Hematopoietic multipotent progenitor cell treated with erythropoietin and hydrocortisone succinate and interleukin-3 and kit ligand, for 8 days (in vitro differentiated cells): ENCODE measurements around the gene N4BP2.
A peak's percentile ranks its signal among the peaks of the same experiment; 100 is the strongest.
"Not testable (repeated sequence)": the region's sequence is repeated elsewhere in the genome, so short reads cannot be mapped to it uniquely, and the experiment has no call there.

Experiments used
- DNase-seq: peaks from one replicate; pipeline ENCODE4 v3.0.0-alpha.2; 2015

N4BP2 gene

DNA sequence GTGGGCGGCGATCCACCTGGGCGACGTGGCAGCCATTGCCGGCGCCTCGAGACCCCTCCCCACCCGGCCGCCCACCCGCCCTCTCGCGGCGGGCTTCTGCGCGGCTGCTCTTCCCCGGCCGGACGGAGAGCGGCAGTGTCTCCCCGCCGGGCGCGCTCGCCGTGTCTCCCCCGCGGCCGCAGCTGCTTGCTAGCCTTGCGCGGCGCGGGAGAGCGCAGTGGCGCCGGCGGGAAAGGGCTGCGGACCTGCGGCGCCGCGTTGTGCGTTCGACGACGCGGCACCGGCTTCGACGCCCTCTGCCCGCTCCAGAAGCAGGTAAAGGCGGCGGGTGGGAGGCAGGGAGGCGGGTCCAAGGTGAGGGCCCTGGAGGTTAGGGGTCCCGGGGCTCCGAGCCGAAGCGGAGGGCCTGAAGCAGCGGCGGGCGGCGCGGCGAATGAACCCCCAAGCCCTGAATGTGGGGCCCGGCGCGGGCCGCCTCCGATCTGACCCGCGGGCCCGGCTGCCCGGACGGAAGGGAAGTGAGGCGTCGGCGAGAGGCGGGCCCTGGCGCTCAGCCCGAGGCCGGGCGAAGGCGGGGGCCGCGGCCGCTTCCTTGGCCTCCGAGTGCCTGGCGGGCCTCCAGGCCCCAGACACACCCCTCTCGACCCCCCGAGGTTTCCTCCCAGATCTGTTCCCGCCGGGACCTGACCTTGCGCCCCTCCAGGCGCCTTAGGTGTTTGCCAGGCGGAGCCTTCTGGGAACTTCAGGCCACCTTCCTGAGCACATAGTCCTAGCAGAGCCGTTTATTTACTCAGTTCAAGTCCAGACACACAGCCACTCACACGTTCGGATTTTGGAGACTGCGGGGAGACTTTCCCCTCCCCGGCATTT is at the start of gene N4BP2:
N4BP2 (plus strand) TSS at position 135 of the 870 bp plus-strand sequence. CDS start 40,491 bp downstream, outside the sequence.
- DNase-seq, result peak; percentile 81

DNA sequence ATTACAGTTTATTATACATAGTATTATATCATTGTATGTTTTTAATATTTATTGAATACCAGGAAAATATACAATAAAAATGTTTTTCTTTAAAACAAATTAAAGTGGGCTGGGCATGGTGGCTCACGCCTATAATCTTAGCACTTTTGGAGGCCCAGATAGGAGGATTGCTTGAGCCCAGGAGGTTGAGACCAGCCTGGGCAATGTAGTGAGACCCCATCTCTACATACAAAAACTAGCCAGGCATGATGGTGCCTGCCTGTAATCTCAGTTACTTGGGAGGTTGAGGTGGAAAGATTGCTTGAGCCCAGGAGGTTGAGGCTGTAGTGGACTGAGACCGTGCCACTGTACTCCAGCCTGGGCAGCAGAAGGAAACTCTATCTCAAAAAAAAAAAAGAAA is 40.6 kb upstream of the N4BP2 start:
- DNase-seq, result no peak

DNA sequence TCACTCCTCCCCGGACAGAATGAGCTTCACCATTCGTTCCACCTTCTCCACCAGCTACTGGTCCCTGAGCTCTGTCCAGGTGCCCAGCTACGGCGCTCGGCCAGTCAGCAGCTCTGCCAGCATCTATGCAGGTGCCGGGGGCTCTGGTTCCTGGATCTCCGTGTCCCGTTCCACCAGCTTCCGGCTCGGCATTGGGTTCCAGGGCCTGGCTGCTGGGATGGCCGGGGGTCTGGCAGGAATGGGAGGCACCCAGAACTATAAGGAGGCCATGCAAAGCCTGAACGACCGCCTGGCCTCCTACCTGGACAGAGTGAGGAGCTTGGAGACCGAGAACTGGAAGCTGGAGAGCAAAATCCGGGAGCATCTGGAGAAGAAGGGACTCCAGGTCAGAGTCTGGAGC is 36.4 kb upstream of the N4BP2 start:
- no peak for DNase-seq

DNA sequence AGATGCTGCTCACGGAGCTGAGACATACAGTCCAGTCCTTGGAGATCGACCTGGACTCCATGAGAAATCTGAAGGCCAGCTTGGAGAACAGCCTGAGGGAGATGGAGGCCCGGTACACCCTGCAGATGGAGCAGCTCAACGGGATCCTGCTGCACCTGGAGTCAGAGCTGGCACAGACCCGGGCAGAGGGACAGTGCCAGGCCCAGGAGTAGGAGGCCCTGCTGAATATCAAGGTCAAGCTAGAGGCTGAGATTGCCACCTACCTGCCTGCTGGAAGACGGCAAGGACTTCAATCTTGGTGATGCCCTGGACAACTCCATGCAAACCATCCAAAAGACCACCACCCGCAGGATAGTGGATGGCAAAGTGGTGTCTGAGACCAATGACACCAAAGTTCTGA is 35.5 kb upstream of the N4BP2 start:
- not testable (repeated sequence) for DNase-seq

DNA sequence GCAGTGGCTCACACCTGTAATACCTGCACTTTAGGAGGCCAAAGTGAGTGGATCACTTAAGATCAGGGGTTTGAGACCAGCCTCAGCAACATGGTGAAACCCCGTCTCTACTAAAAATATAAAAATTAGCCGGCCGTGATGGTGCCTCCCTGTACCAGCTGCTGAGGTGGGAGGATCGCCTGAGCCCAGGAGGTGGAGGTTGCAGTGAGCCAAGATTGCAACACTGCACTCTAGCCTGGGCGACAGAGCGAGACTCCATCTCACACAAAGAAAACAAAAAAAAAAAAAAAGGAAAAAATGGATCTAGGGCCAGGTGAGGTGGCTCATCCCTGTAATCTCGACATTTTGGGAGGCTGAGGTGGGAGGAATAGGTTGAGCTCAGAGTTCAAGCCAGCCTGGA is 32.6 kb upstream of the N4BP2 start:
- DNase-seq, result not testable (repeated sequence)

DNA sequence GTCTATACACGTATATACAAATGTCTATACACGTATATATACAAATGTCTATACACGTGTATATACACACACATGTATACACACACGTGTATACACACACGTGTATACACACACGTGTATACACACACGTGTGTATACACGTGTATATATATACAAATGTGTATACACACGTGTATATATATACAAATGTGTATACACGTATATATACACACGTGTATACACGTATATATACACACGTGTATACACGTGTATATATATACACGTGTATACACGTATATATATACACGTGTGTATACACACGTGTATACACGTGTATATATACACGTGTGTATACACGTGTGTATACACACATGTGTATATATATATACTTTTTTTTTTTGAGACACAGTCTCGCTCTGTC is 23.9 kb upstream of the N4BP2 start:
- no peak for DNase-seq

DNA sequence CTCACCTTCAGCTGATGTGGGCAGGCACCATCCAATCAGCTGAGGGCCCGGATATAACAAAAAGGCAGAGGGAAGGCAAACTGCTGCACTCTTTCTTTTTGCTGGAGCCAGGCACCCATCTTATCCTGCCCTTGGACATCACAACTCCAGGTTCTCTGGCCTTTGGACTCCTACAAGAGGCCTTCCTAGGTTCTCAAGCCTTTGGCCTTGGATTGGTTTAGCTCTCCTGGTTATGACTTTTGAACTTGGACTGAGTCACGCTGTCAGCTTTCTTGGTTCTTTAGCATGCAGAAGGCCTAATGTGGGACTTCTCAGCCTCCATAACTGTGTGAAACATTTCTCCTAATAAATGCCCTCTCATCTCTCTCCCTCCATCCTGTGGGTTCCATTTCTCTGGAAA is 23.0 kb upstream of the N4BP2 start:
- DNase-seq, result no peak

DNA sequence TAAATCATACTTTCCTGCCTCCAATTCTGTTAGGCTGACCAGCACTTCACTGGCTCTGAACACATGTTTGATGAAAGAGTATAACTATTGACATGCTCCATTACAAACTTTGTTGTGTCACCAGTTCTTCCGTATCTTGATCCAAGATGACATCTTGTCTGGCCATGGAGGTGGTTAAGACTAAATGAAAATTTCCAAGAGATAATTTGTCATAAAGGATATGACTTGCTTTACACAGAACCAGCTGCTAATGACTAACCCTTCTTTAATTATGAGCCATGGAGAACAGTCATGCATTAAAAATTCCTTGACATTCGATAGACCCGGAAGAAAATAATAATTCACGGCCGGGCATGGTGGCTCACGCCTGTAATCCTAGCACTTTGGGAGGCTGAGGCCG is 17.7 kb upstream of the N4BP2 start:
- no peak for DNase-seq

DNA sequence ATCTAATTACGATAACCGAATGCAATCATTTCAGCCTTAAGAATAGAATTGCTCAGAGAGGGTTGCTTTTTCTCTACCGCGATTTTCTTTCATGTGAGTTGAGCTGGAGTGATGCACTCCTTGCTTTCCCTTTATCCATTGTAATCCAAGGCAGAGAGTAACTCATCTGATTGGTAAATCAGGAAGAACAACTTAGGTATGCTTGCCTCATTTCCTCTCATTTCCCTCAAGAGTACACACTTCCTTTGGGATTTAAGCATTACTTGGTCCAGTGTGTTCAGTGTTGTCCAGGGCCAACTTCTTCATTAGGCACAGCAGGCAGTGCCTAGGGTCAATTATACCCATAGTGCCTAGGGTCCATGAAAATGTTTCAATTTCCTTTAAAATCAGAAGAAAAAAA is 15.7 kb upstream of the N4BP2 start:
- no peak for DNase-seq

DNA sequence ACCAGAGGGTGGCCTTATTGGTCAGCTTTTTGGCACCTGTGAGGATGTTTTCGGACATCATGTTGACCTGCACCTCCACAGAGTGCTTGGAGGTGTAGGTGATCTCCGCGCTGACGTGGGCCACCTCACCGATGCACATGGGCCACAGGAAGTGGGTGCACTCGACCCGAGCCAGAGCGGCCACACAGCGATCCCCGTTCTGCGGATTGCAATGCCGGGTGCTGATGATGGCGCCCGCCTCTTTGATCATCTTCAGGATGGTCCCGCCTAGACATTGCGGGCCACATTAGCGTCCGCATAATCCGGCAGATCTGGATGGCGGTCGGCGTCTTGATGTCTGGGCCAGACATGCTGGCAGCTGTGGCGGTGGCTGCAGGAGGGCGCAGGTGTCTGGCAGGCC is 12.9 kb upstream of the N4BP2 start:
- DNase-seq, result no peak

DNA sequence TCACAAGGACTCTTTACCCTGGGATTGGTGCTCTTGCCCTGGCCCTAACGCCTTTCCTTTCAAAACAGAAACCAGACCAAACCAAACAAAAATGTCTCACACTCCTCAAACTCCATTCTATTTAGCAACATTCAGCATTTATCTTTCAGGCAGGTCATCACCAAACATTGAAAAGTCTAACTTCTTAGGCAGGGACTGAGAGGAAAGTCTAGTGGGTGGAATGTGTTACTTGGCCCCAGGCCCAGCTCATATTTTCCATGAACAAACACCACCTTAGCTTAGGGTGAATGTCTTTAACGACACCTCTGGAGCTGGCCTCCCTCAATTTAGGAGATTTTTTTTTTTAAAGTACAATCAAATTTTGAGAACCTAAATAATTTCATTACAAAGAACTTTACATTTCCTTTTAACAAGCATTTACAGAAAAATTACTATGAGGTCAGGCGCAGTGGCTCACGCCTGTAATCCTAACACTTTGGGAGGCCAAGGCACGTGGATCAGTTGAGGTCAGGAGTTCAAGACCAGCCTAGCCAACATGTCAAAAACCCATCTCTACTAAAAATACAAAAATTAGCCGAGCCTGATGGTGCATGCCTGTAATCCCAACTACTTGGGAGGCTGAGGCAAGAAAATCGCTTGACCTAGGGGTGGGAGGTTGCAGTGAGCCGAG is 10.2 kb upstream of the N4BP2 start:
- peak; percentile 49 for DNase-seq

DNA sequence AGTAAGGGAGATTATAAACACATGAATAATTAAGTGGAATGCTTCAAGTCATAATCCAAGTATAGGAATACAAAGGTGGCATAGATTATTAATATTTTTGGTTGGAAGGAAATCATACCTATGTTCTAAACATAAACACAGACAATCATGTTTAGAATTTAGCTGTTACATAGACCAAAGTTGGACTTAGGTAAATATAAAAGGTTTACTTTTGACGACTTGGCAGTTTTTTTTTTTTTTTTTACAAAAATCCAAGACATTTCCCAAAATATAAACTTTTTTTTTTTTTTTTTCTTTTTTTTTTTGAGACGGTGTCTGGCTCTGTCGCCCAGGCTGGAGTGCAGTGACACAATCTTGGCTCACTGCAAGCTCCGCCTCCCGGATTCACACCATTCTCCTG is 3.5 kb upstream of the N4BP2 start:
- no peak for DNase-seq

DNA sequence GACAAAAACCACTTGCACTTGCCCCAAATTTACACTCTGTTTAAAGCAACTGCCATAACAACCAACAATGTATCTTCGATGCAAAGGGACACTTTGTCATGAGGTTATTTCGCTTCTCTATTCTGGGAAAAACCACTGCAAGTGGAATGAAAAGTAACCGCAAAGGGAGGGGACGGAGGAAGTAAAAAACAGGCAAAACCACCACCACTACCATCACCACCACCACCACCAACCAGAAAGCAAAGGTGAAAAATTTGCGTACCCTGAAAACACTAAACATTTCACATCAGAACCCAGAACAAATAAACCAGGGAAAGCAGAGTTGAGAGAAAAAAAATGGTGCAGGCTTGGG is 1.2 kb upstream of the N4BP2 start:
- DNase-seq, result peak; percentile 91

DNA sequence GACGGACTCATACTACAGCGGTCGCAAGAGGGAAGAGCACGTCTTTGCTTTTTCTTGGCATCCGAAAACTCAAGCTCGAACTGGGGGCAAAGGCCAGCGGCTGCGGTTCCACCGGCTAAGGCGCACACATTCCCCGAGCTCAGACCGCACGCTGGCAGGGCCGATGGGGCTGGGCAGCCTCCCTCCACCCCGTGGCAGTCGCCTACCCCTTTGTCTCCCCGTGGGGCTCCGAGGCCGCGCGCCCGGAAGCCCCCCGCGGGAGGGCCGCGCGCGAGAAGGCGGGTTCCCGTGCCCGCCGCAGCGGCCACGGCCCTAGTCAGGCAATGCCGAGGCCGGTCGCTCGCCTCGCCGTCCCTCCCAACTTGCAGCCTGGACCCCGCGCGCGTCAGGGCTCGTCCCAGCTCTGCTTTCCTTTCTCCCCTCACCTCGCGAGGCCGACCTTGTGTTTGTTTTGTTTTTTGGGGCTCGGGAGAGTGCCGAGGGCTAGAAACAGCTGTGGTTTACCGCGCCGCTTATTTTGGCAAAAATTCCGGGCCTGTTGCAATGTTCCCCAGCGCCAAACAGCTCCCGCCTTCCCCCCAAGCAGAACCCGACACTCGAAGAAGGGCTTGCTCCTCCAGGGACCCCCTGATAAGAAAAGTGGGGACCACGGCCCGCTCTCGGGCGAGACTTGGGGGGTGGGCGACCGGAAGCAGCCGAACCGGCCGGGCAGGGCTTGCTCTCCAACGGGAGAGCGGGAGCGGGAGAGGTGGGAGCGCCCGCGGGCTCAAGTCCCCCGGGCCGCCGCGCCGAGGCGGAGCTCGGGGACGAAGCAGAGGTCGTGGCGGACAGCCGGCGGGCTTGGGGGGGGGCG is 561 bp upstream of the N4BP2 start:
- DNase-seq, result peak; percentile 60

DNA sequence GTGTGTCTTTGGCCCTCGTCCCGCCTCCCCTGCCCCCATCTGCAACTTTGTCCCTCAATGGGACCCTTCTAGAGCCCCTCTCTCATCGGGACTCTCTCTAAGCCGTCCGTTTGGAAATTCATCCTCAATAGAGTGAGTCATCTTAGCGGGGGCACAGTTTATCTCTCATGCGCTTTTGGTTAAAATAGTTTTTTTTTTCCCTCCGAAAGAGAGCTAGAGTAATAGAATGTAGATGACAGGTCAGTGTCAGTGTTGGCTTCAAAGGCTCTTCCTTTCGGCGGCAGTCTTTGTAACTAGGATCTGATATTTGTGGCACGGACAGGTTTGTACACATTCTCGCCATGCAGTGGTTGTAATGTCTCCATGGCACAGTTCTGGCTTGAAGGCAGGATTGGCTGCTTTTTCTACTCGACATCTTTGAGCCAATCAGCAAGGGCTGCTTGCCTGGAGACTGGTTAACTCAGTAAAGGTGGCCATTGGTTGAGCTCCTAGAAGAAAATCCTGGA is 989 bp downstream of the N4BP2 start:
- peak; percentile 97 for DNase-seq

DNA sequence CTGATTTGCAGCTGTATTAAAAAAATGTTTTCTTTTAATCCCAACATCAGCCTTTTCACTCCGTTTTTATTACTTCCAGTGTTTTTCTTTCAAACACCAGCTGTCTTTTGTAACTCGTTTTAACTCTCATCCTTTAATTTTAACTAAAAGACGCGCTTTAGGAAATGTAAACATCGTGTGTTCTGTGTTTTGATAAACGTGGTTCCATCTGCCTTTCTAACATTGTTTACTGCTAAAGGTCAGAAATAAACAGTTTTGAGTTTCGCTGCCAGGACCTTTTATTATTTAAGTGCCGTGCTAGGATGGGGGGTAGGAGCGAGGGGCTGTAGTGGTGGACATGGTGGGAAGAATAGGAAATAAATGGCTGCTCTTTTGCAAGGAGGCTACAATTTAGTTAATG is 1.5 kb downstream of the N4BP2 start:
- no peak for DNase-seq

DNA sequence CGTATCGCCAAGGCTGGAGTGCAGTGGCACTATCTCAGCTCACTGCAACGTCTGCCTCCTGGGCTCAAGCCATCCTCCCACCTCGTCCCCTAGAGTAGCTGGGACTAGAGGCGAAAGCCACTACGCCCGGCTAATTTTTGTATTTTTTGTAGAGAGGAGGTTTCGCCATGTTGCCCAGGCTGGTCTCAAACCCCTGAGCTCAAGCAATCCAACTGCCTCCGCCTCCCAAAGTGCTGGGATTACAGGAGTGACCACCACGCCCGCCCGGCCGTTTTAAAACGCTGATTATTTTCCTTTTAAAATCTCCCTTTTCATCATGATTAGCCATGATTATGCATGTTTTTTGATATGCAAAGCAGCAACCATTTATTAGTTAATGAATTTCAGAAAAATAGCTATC is 2.2 kb downstream of the N4BP2 start:
- peak; percentile 21 for DNase-seq

DNA sequence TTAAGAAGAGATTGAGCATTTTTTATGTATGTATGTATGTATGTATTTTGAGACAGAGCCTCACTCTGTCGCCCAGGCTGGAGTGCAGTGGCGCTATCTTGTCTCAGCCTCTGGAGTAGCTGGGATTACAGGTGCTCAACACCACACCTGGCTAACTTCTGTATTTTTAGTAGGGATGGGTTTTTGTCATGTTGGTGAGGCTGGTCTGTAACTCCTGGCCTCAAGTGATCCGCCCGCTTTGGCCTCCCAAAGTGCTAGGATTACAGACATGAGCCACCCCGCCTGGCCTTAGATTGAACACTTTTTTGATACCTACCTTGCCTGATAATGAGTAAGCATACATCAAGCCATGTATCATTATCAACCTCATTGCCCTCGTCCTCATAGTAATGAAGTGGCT is 2.7 kb downstream of the N4BP2 start:
- DNase-seq, result no peak

DNA sequence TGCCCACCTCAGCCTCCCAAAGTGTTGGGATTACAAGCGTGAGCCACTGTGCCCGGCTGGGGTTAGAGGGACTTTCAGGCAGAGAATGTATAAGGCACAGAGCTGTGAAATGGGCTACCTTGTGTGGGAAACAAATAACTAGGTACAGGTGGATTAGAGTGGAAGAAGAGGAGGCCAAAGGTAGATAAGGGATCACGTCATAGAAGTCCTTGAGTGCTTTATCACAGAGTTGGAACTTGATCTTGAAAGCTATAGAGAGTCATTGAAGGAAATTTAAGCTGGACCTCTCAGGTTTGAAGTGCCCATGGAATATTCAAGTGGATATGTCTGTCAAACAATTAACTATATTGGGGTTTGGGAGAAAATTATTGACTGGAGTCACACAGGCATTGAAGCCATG is 8.4 kb downstream of the N4BP2 start:
- DNase-seq, result no peak

DNA sequence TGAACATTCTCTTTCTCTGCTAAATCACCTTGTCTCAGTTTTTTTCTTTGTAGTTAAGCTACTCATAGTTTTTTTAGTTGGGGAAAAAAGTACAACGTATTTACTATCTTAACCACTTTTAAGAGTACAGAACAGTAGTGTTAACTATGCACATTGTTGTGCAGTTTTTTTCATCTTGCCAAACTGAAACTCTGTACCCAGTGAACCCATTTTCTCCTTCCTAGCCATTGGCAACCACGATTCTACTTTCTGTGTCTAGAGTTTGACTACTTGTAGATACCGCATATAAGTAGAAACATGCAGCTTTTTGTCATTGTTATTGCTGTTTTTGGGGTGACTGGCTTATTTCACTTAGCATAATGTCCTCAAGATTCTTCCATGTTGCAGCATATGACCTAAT is 10.0 kb downstream of the N4BP2 start:
- DNase-seq, result no peak

DNA sequence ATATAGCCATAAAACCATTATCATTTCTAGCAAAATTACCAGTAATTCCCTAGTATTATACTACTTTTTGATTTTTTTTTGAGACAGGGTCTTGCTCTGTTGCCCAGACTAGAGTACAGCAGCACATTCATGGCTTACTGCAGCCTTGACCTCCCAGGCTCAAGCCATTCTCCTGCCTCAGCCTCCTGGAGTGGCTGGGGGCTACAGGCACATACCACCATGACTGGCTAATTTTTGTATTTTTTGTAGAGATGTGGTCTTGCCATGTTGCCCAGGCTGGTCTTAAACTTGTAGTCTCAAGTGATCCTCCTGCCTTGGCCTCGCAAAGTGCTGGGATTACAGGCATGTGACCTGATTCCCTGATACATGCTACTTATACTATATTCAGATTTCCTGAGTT is 13.7 kb downstream of the N4BP2 start:
- no peak for DNase-seq

DNA sequence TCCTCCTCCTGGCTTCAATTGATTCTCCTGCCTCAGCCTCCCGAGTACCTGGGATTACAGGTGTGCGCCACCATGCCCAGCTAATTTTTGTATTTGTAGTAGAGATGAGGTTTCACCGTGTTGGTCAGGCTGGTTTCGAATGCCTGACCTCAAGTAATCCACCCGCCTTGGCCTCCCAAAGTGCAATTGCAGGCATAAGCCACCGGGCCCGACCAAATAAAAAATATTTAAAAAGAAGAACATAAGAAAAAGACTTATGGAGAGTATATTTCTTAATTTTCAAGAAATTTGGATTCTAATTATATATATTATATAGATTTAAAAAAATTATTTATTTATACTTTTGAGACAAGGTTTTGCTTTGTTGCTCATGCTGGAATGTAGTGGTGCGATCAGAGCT is 29.8 kb downstream of the N4BP2 start:
- DNase-seq, result no peak

DNA sequence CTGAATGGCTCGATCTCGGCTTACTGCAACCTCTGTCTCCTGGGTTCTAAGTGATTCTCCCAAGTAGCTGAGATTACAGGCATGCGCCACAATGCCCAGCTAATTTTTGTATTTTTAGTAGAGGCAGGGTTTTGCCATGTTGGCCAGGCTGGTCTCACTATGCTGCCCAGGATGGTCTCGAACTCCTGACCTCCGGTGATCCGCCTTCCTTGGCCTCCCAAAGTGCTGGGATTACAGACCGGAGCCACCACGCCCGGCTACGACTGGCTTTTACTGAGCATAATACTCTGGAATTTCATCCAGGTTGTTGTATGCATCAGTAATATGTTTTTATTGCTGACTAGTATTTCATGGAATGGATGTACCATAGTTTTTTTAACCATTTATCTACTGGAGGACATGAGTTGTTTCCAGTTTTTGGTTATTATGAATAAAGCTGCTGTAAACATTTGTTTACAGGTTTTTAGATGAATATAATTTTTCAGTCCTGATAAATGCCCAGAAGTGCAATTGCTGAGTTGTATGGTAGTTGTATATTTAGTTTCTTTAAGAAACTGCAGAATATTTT is 31.2 kb downstream of the N4BP2 start:
- no peak for DNase-seq
